ENCODE measurements around the gene PRELP. TPM values are rescaled to one million over a fixed set of nuclear protein-coding genes. Genes with fewer than 3 reads are reported as not detected.

PRELP gene
- total RNA-seq, 1 donor from 2014 or later, result not detected

- TF ChIP-seq CTCF (conservative IDR thresholded peaks at IDR 0.05; ENCODE audit: low read depth, low read length), result no peak
- no peak for DNase-seq (ENCODE audit: low read depth)
- no peak overlapping the region for H3K4me3 ChIP-seq (ENCODE audit: low read depth, low read length)
Measured at GRCh38 chr1:203536575-203536974, 61.0 kb downstream of the PRELP start.

GRCh38 chr1:203536980-203537455 lies 61.4 kb downstream of the PRELP start:
- H3K4me3 ChIP-seq (ENCODE audit: low read depth, low read length), result no peak overlapping the region
- no peak for DNase-seq (ENCODE audit: low read depth)

GRCh38 chr1:203537806-203538464 lies 62.3 kb downstream of the PRELP start:
- no peak overlapping the region for H3K4me3 ChIP-seq (ENCODE audit: low read depth, low read length)
- TF ChIP-seq CTCF (conservative IDR thresholded peaks at IDR 0.05; ENCODE audit: low read depth, low read length), result no peak

More at GRCh38 chr1:203536980-203537455, 61.4 kb downstream of the PRELP start:
- TF ChIP-seq CTCF (conservative IDR thresholded peaks at IDR 0.05; ENCODE audit: low read depth, low read length), result no peak

GRCh38 chr1:203538726-203539125 lies 63.1 kb downstream of the PRELP start:
- no peak for DNase-seq (ENCODE audit: low read depth)
- H3K4me3 ChIP-seq (ENCODE audit: low read depth, low read length), result no peak overlapping the region
- no peak for TF ChIP-seq CTCF (conservative IDR thresholded peaks at IDR 0.05; ENCODE audit: low read depth, low read length)

More at GRCh38 chr1:203537806-203538464, 62.3 kb downstream of the PRELP start:
- DNase-seq (ENCODE audit: low read depth), result no peak

GRCh38 chr1:203539831-203540546 lies 64.4 kb downstream of the PRELP start:
- no peak for DNase-seq (ENCODE audit: low read depth)
- TF ChIP-seq CTCF (conservative IDR thresholded peaks at IDR 0.05; ENCODE audit: low read depth, low read length), result no peak
- no peak overlapping the region for H3K4me3 ChIP-seq (ENCODE audit: low read depth, low read length)

Other genes with a start within 250 kb of the PRELP start
- not detected in 2 replicates for gene CHIT1, start 246.1 kb upstream of the PRELP start, total RNA-seq
- 9.1 and 22.7 TPM in 2 replicates for gene BTG2, start 170.3 kb upstream of the PRELP start, total RNA-seq
- 0.07 and 0.17 TPM in 2 replicates for gene FMOD, start 124.7 kb upstream of the PRELP start, total RNA-seq
- not detected in 2 replicates for gene OPTC, start 18.3 kb downstream of the PRELP start, total RNA-seq
- 19.7 and 51.1 TPM in 2 replicates for gene ATP2B4, start 151.0 kb downstream of the PRELP start, total RNA-seq